GM18505 (cell line): ENCODE data around the gene FNDC3A.
"Not testable (repeated sequence)": the region's sequence is repeated elsewhere in the genome, so short reads cannot be mapped to it uniquely, and the experiment has no call there.

Experiments
- ATAC-seq: cut with Tn5 transposase; IDR thresholded peaks from one replicate; pipeline ENCODE4 v1.9.1; 2021; ENCODE audit not compliant: unreplicated experiment
- POLR2A ChIP-seq: IDR thresholded peaks from 4 replicates; pipeline ENCODE4 v1.6.1; 2011; ENCODE audit warnings: borderline replicate concordance; ENCODE audit not compliant: insufficient read depth, insufficient read length; ENCODE audit errors: extremely low read depth

The FNDC3A gene

DNA sequence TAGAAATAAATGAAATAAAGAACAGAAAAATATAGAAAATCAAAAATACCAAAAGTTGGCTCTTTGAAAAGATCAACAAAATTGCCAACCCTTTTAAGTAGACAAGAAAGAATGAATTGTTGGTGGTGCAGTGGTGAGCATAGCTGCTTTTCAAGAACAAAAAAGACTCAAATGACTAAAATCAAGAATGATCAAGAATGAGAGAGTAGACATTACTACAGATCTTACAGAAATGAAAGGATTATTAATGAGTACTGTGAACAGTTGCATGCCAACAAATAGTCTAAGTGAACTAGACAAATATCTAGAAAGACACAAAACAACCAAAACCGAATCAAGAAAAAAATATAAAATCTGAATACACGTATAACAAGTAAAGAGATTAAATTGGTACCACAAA is 53.9 kb downstream of the FNDC3A start:
- ATAC-seq = no peak
- no peak for TF ChIP-seq POLR2A

DNA sequence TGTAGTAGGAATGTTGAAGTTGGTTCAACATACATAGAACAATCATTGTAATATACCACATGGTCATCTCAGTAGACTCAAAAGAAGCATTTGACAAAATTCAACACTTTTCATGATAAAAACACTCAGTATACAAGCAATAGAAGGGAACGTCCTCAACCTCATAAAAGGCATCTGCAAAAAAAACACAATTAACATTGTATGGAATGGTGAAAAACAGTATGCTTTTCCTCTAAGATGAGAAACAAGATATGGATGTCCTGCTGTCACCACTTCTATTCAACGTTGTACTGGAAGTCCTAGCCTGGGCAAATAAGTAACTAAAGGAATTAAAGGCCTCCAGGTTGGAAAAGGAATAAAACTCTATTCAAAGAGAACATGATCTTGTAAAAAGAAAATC is 54.5 kb downstream of the FNDC3A start:
- TF ChIP-seq POLR2A = no peak
- no peak for ATAC-seq

DNA sequence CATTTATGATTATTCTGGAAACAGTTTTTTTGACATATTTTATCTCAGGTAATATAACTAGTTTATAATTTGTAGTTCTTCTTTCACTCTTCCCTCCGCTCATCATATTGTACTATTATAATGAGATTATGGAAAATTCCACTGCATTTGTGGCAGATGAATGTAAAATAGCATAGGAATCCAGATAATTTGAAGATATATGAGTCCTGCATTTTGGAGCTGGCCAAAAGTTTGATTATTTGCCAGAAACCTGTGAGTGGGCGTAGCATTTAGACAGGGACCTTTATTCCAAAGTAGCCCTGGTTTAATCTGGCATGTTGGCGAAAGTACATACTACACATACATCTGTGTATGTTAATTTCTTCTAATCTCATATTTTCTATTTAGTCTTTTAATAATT is 65.2 kb downstream of the FNDC3A start:
- no peak for ATAC-seq
- no peak for TF ChIP-seq POLR2A

GRCh38 chr13:49042476-49042875 is 66.8 kb downstream of the FNDC3A start:
- no peak for TF ChIP-seq POLR2A
- no peak for ATAC-seq

- ATAC-seq = no peak
- no peak for TF ChIP-seq POLR2A
Observed at GRCh38 chr13:49044008-49044407, 68.3 kb downstream of the FNDC3A start.

DNA sequence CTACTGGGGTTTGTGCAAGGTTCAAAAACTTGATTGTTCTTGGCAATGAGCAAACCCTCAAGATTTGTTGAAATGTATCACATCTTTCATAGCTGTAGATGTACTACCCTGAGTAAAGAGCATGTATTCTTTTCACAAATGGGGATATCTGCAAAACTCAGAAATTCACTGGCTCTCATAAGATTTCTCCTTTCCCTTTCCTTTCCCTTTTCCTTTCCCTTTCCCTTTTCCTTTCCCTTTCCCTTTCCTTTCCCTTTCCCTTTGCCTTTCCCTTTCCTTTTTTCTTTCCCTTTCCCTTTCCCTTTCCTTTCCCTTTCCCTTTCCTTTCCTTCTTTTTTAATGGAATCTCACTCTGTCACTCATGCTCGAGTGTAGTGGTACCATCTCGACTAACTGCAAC is 69.1 kb downstream of the FNDC3A start:
- ATAC-seq = no peak

DNA sequence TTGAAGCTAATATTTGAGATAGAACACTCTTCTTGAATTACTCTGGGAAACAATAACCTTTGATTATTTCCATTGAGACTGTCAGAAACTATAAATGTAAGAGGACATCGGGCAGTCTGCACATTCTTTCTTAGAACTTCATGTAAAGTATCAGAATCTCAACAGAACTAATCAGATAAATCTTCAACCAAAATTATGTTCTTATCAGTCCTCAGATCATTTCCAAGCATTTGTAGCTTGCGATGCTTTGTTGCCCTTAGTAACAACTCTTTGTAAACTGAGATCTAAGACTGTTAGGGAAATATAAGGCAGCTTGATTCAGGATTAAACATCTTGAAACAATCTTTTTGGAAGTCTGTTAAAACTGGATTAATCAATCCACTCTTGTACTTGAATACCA is 70.3 kb downstream of the FNDC3A start:
- no peak for ATAC-seq
- no peak for TF ChIP-seq POLR2A

More for the DNA sequence above, 69.1 kb downstream of the FNDC3A start:
- TF ChIP-seq POLR2A = no peak

DNA sequence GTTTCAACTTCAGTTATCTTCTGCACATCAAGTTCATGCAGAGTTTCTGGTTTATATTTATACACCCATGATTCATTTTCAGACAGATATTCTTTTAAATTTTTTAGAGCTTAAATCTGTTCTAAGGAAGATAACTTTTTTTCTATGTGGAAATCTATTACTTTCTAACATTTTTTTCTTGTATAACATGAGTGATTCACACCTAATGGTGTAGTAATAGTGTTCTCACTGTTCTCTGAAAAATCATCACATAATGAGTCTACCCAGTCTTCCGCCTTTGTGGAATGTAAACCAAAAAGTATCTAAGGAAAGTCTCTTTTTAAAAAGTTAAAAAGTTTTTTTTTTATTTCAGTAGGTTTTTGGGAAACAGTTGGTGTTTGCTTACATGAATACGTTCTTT is 70.8 kb downstream of the FNDC3A start:
- ATAC-seq = no peak
- TF ChIP-seq POLR2A = no peak

GRCh38 chr13:49052813-49053212 is 77.1 kb downstream of the FNDC3A start:
- no peak for ATAC-seq
- TF ChIP-seq POLR2A = no peak

DNA sequence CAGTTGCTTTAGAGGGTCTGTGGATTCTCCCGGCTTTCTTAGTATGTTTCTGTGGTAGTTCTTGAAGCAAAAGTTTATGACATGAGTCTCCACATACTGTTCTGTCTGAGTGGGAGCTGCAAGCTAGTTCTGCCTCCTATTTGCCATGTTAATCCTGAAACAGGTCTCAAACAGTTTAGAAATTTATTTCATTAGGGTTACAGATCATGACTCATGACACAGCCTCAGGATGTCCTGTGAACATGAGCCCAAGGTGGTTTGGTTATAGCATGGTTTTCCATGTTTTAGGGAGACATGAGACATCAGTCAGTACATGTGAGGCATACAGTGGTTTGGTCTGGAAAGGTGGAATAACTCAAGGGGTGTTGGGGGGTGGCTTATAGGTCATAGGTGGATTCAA is 77.5 kb downstream of the FNDC3A start:
- ATAC-seq = no peak

DNA sequence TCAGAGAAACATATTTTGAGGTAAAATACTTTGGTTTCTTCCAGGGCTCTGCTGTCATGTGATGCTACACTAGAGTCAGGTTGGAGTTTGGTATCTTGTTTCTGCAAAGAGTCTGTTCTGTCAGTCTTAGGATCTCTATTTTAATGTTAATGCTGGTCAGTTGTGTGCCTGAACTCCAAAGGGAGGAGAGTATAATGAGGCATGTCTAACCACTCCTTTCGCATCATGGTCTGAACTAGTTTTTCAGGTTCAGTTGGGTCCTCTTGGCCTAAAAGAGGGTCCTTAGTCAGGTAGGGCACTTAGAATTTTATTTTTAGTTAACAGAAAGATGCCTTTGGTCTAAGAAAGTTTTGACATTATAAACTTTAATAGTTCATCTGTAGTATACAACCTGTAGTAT is 78.2 kb downstream of the FNDC3A start:
- TF ChIP-seq POLR2A = no peak

More for the DNA sequence above, 77.5 kb downstream of the FNDC3A start:
- no peak for TF ChIP-seq POLR2A

GRCh38 chr13:49055021-49055420 is 79.3 kb downstream of the FNDC3A start:
- TF ChIP-seq POLR2A = no peak
- ATAC-seq = no peak

More for the DNA sequence above, 78.2 kb downstream of the FNDC3A start:
- no peak for ATAC-seq

DNA sequence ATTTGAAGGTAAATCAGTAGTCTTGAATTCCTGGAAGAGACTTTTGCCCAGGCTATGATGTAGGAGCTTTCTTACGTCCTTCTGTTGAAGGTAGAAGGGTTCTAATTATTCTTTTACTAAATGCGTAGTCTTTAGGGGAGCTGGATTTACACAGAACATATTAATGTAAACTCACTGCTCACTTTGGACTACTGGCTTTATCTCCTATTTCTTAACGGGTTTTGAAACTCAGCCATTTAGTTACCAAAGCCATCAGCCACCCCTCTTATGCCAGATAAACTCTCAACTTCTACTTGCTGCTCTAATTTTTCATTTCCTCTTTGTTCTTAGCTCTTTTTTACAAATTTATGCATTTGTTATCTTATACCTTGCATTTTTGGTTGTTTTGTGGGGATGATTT is 81.5 kb downstream of the FNDC3A start:
- TF ChIP-seq POLR2A = no peak
- no peak for ATAC-seq

DNA sequence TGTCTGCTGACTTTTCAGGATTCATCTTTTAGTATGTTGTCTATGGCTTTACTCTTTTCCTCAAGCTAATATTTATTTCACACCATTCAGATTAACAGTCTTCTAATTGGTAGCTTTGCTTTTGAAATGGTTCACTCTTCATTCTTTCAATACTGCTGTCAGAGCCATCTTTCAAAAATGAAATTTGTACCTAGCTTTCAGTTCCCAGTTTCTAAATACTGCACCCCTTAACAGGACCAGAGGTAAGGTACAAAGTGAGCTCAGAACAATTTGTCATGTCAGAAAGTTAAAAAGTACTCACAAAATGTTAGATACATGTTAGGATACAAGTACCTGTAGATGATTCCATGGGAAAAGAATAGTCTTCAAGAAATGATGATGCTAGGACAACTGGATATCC is 83.0 kb downstream of the FNDC3A start:
- no peak for ATAC-seq
- no peak for TF ChIP-seq POLR2A

GRCh38 chr13:49060678-49061387 is 85.1 kb downstream of the FNDC3A start:
- TF ChIP-seq POLR2A = no peak
- no peak for ATAC-seq

- not testable (repeated sequence) for ATAC-seq
Observed at GRCh38 chr13:49061388-49061752, 85.7 kb downstream of the FNDC3A start.
